Right lobe of liver (tissue), 6 donors: ENCODE measurements around the gene CD59. TPM values are rescaled to one million over a fixed set of nuclear protein-coding genes. Genes with fewer than 3 reads are reported as not detected.

ENCODE experiments used
- ATAC-seq, 4 donors: fragments of 200-7000 bp; cut with Tn5 transposase; one replicate each; pipeline ENCODE4 v1.9.1; 2020; ENCODE audit warnings: mild to moderate bottlenecking in 4 of 4, moderate library complexity in 4 of 4
- DNase-seq, 3 donors: peaks; one replicate each; pipeline ENCODE4 v3.0.0-alpha.2; 2020
- H3K27ac ChIP-seq, 3 donors: fragments of 200-600 bp; one replicate each; pipeline ENCODE4 v1.8.0; 2022
- H3K27me3 ChIP-seq, 2 donors: fragments of 200-600 bp; one replicate each; pipeline ENCODE4 v1.8.0; 2022
- H3K36me3 ChIP-seq, 4 donors: fragments of 200-600 bp; sonication (generic) in 1 of 4; one replicate each; pipeline versions ENCODE4 v1.5.1 to v1.8.0; 2017 to 2022; ENCODE audit warnings: control low read depth in 1 of 4
- H3K4me1 ChIP-seq, 4 donors: fragments of 200-600 bp; sonication (generic) in 1 of 4; one replicate each; pipeline versions ENCODE4 v1.5.1 to v1.8.0; 2017 to 2022; ENCODE audit warnings: control low read depth in 1 of 4
- H3K4me3 ChIP-seq, 3 donors: fragments of 200-600 bp; one replicate each; pipeline ENCODE4 v1.8.0; 2022
- H3K9me3 ChIP-seq, 4 donors: fragments of 200-600 bp; sonication (generic) in 1 of 4; one replicate each; pipeline versions ENCODE4 v1.5.1 to v1.8.0; 2017 to 2022; ENCODE audit warnings: control low read depth in 1 of 4
- POLR2A ChIP-seq: fragments of 450-650 bp; IDR thresholded peaks from one replicate; pipeline ENCODE4 v1.6.1; 2017; ENCODE audit warnings: antibody characterized with exemption, mild to moderate bottlenecking
- WGBS: methylation state at CpG from one replicate; pipeline ENCODE4 v1.1.6; 2018; ENCODE audit warnings: low coverage, low lambda C conversion rate; ENCODE audit not compliant: insufficient coverage; ENCODE audit errors: missing lambda C conversion rate; 5-methylcytosine and 5-hydroxymethylcytosine counted together
- intact Hi-C, 2 donors: fragments of 100-400 bp; cut with DNase I; formaldehyde crosslinking; loops; one replicate each; pipeline versions ENCODE4 v1.11.2 to v1.14.1; 2022
- total RNA-seq, 6 experiments: library from RNA; depleted of rRNA in 2 of 6; stranded (reverse); fragments of >200 nt in 2 of 6; fragmentation: NEBNext Ultra II Directional in 3 of 6; extraction: Animal tissue kit (Norgen Biotek cat#: 25700) in 3 of 6; gene quantifications; one replicate each; pipeline versions ENCODE4 v1.1.0 to v1.2.4, GENCODE V29; 2016 to 2023
- TF ChIP-seq, protein P1 (sequence below), 4 donors: fragments of 200-600 bp in 3 of 4; fragments of 450-650 bp in 1 of 4; IDR thresholded peaks; one replicate each; pipeline versions ENCODE4 v1.5.1 to v1.8.0; 2016 to 2022; ENCODE audit warnings: antibody characterized with exemption in 4 of 4, mild to moderate bottlenecking in 2 of 4
- donor health status: DM: no; HTN: yes; CAD: no.
- donor health status: DM: no; HTN: no; CAD: no.
- donor health status: DM: no; HTN: no; CAD: no.
- donor health status: DM: no; HTN: yes; CAD: no.
- donor health status: DM: no; HTN: yes; CAD: no.

CD59 gene
- total RNA-seq, 6 experiments from 2014 or later: 145 to 314 (median 197) TPM

DNA sequence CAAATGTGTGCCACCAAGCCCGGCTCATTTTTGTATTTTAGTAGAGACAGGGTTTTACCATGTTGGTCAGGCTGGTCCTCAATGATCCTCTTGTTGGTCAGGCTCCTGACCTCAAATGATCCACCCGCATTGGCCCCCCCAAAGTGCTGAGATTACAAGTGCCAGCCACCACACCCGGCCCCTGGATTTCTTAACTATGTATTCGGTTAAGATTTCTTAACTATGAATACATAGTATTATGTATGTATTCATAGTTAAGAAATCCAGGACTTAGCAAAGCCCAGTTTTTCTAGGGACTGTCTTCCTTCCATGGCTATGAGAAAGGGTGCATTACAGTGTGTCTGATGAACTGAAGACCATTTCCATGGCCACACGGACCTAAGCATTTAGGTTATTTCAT lies 37.3 kb downstream of the CD59 start:
- intact Hi-C loops: loop anchor here in 1 of 2 donors (10.0 kb wide), 1 partner anchor 534 kb away; the partner anchor contains the start of gene CSTF3
- ATAC-seq (no peak), DNase-seq (no peak)
- H3K27me3 ChIP-seq: no peaks in the 10 kb centered on the region
- no peak overlapping the region for H3K27ac ChIP-seq
- TF ChIP-seq, protein P1, sequence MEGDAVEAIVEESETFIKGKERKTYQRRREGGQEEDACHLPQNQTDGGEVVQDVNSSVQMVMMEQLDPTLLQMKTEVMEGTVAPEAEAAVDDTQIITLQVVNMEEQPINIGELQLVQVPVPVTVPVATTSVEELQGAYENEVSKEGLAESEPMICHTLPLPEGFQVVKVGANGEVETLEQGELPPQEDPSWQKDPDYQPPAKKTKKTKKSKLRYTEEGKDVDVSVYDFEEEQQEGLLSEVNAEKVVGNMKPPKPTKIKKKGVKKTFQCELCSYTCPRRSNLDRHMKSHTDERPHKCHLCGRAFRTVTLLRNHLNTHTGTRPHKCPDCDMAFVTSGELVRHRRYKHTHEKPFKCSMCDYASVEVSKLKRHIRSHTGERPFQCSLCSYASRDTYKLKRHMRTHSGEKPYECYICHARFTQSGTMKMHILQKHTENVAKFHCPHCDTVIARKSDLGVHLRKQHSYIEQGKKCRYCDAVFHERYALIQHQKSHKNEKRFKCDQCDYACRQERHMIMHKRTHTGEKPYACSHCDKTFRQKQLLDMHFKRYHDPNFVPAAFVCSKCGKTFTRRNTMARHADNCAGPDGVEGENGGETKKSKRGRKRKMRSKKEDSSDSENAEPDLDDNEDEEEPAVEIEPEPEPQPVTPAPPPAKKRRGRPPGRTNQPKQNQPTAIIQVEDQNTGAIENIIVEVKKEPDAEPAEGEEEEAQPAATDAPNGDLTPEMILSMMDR (IDR thresholded peaks at IDR 0.05): no peak
- no peak for TF ChIP-seq POLR2A
- H3K4me1 ChIP-seq: peaks cover 0 to 52% (median 17%) of the 10 kb centered on the region in 4 donors
- H3K9me3 ChIP-seq: no peaks in the 10 kb centered on the region
- no peak overlapping the region for H3K4me3 ChIP-seq
- 82% methylated on average over 4 of the region's 5 CpGs for WGBS
- H3K36me3 ChIP-seq: no peaks in the 10 kb centered on the region

- no peak for ATAC-seq
- intact Hi-C loops: loop anchor here in 1 of 2 donors (10.0 kb wide), 1 partner anchor 533 kb away; the partner anchor contains the start of gene CSTF3
- 78% methylated on average over 2 of the region's 3 CpGs for WGBS
- no peak overlapping the region for H3K27ac ChIP-seq
- TF ChIP-seq POLR2A: no peak
- no peak overlapping the region for H3K4me3 ChIP-seq
- H3K4me1 ChIP-seq: peaks cover 0 to 42% (median 15%) of the 10 kb centered on the region in 4 donors
- no peaks in the 10 kb centered on the region for H3K27me3 ChIP-seq
- no peaks in the 10 kb centered on the region for H3K36me3 ChIP-seq
- no peaks in the 10 kb centered on the region for H3K9me3 ChIP-seq
- no peak for DNase-seq
Observed at GRCh38 chr11:33697997-33698396, 38.2 kb downstream of the CD59 start.

- Histone ChIP-seq H3K27me3 (no peaks in the 10 kb centered on the region), H3K27ac (no peak overlapping the region), H3K4me3 (no peak overlapping the region), H3K36me3 (no peaks in the 10 kb centered on the region), H3K9me3 (no peaks in the 10 kb centered on the region), H3K4me1 (peaks cover 0 to 35% (median 12%) of the 10 kb centered on the region in 4 donors)
- WGBS: 80% methylated on average over 5 of the region's 6 CpGs
- ATAC-seq (no peak), DNase-seq (no peak)
- TF ChIP-seq, protein P1 (IDR thresholded peaks at IDR 0.05): no peak
- TF ChIP-seq POLR2A: no peak
- intact Hi-C loops: loop anchor here in 1 of 2 donors (10.0 kb wide), 1 partner anchor 532 kb away; the partner anchor contains the start of gene CSTF3
Observed at GRCh38 chr11:33696931-33697638, 39.1 kb downstream of the CD59 start.

DNA sequence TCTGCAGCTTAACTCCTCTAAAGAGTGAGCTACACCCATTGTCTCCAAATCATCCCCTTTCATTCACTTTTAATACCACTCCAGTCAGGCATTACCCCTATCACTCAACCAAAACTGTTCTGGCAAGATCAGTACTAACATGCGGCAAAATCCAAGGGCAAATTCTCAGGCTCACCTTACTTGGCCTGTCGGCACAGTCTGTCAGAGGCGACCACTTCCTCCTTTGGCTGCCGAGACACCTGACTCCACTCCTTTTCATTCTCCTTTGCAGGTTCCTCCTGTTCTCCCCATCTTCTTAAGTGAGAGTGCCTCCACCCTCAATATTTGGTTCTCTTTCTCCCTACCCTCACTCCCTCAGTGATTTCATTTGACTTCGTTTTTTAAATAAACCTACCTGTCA lies 39.8 kb downstream of the CD59 start:
- TF ChIP-seq POLR2A: no peak
- TF ChIP-seq, protein P1 (IDR thresholded peaks at IDR 0.05): no peak
- peaks cover 0 to 35% (median 11%) of the 10 kb centered on the region in 4 donors for H3K4me1 ChIP-seq
- peak overlapping the region in 1 of 3 donors; percentile 87 for H3K27ac ChIP-seq
- DNase-seq (no peak), ATAC-seq (no peak)
- 56% methylated on average over 5 of the region's 5 CpGs for WGBS
- H3K27me3 ChIP-seq: no peaks in the 10 kb centered on the region
- no peak overlapping the region for H3K4me3 ChIP-seq
- no peaks in the 10 kb centered on the region for H3K9me3 ChIP-seq
- H3K36me3 ChIP-seq: no peaks in the 10 kb centered on the region
- intact Hi-C loops: loop anchor here in 1 of 2 donors (10.0 kb wide), 1 partner anchor 532 kb away; the partner anchor contains the start of gene CSTF3

GRCh38 chr11:33695051-33695566 lies 41.1 kb downstream of the CD59 start:
- peaks cover 0 to 38% (median 11%) of the 10 kb centered on the region in 4 donors for H3K4me1 ChIP-seq
- H3K9me3 ChIP-seq: no peaks in the 10 kb centered on the region
- no peaks in the 10 kb centered on the region for H3K36me3 ChIP-seq
- peak; percentile 67 to 87 (median 77) for DNase-seq
- no peak for TF ChIP-seq POLR2A
- TF ChIP-seq, protein P1 (IDR thresholded peaks at IDR 0.05): no peak
- WGBS: 22% methylated on average over 4 of the region's 4 CpGs
- no peak overlapping the region for H3K4me3 ChIP-seq
- H3K27me3 ChIP-seq: no peaks in the 10 kb centered on the region
- peak overlapping the region; percentile 45 to 87 (median 83) for H3K27ac ChIP-seq
- peak; percentile 52 to 73 (median 60) for ATAC-seq
- intact Hi-C loops: loop anchor here in 1 of 2 donors (10.0 kb wide), 1 partner anchor 530 kb away; the partner anchor contains the start of gene CSTF3
